ENCODE measurements around the gene ANKRD40CL.
"Not testable (repeated sequence)": the region's sequence is repeated elsewhere in the genome, so short reads cannot be mapped to it uniquely, and the experiment has no call there.

ANKRD40CL gene

GRCh38 chr17:50728112-50728429, 39.2 kb downstream of the ANKRD40CL start:
- Histone ChIP-seq H3K9ac (ENCODE audit: low read length) (no peak overlapping the region), H3K4me3 (ENCODE audit: low read depth, low read length) (no peak overlapping the region), H3K4me1 (ENCODE audit: control insufficient read depth, insufficient read depth, low read length) (peaks cover 1% of the 10 kb centered on the region; the same call in 1 of the 2 replicates), H3K9me3 (ENCODE audit: control insufficient read depth, insufficient read depth, low read depth, low read length) (no peaks in the 10 kb centered on the region), H3K27me3 (ENCODE audit: control insufficient read depth, insufficient read depth, low read length) (no peaks in the 10 kb centered on the region), H3K27ac (ENCODE audit: low read depth, low read length) (no peak overlapping the region), H3K36me3 (ENCODE audit: control insufficient read depth, insufficient read depth, low read length) (peaks cover 4% of the 10 kb centered on the region; the same call in 1 of the 2 replicates)

GRCh38 chr17:50725769-50726655, 41.3 kb downstream of the ANKRD40CL start:
- H3K36me3 ChIP-seq (ENCODE audit: control insufficient read depth, insufficient read depth, low read length), result no peaks in the 10 kb centered on the region; the same call in 1 of the 2 replicates
- H3K27ac ChIP-seq (ENCODE audit: low read depth, low read length), result no peak overlapping the region
- no peak overlapping the region for H3K9ac ChIP-seq (ENCODE audit: low read length)
- no peak overlapping the region for H3K4me3 ChIP-seq (ENCODE audit: low read depth, low read length)
- peaks cover 16% of the 10 kb centered on the region for H3K4me1 ChIP-seq (ENCODE audit: control insufficient read depth, insufficient read depth, low read length)
- H3K27me3 ChIP-seq (ENCODE audit: control insufficient read depth, insufficient read depth, low read length), result no peaks in the 10 kb centered on the region
- H3K9me3 ChIP-seq (ENCODE audit: control insufficient read depth, insufficient read depth, low read depth, low read length), result no peaks in the 10 kb centered on the region

GRCh38 chr17:50724622-50725021, 42.7 kb downstream of the ANKRD40CL start:
- H3K9ac ChIP-seq (ENCODE audit: low read length); H3K9me3 ChIP-seq (ENCODE audit: control insufficient read depth, insufficient read depth, low read depth, low read length); H3K27ac ChIP-seq (ENCODE audit: low read depth, low read length); H3K4me3 ChIP-seq (ENCODE audit: low read depth, low read length); H3K36me3 ChIP-seq (ENCODE audit: control insufficient read depth, insufficient read depth, low read length); H3K27me3 ChIP-seq (ENCODE audit: control insufficient read depth, insufficient read depth, low read length): not testable (repeated sequence)
- peaks cover 16% of the 10 kb centered on the region for H3K4me1 ChIP-seq (ENCODE audit: control insufficient read depth, insufficient read depth, low read length)

GRCh38 chr17:50722746-50723145, 44.6 kb downstream of the ANKRD40CL start:
- Histone ChIP-seq H3K4me3 (ENCODE audit: low read depth, low read length) (peak overlapping the region; percentile 16; the same call in 1 of the 2 replicates), H3K36me3 (ENCODE audit: control insufficient read depth, insufficient read depth, low read length) (no peaks in the 10 kb centered on the region; the same call in 1 of the 2 replicates), H3K27me3 (ENCODE audit: control insufficient read depth, insufficient read depth, low read length) (no peaks in the 10 kb centered on the region), H3K27ac (ENCODE audit: low read depth, low read length) (no peak overlapping the region), H3K4me1 (ENCODE audit: control insufficient read depth, insufficient read depth, low read length) (peaks cover 16% of the 10 kb centered on the region), H3K9ac (ENCODE audit: low read length) (no peak overlapping the region), H3K9me3 (ENCODE audit: control insufficient read depth, insufficient read depth, low read depth, low read length) (no peaks in the 10 kb centered on the region)

- Histone ChIP-seq H3K36me3 (ENCODE audit: control insufficient read depth, insufficient read depth, low read length) (no peaks in the 10 kb centered on the region; the same call in 1 of the 2 replicates), H3K9me3 (ENCODE audit: control insufficient read depth, insufficient read depth, low read depth, low read length) (no peaks in the 10 kb centered on the region)
Observed at GRCh38 chr17:50721194-50722010, 45.9 kb downstream of the ANKRD40CL start.

GRCh38 chr17:50719924-50720794, 47.2 kb downstream of the ANKRD40CL start:
- Histone ChIP-seq H3K4me3 (ENCODE audit: low read depth, low read length) (peak overlapping the region; percentile 91), H3K36me3 (ENCODE audit: control insufficient read depth, insufficient read depth, low read length) (no peaks in the 10 kb centered on the region), H3K9me3 (ENCODE audit: control insufficient read depth, insufficient read depth, low read depth, low read length) (no peaks in the 10 kb centered on the region), H3K27ac (ENCODE audit: low read depth, low read length) (peak overlapping the region; percentile 99), H3K4me1 (ENCODE audit: control insufficient read depth, insufficient read depth, low read length) (peaks cover 16% of the 10 kb centered on the region), H3K27me3 (ENCODE audit: control insufficient read depth, insufficient read depth, low read length) (no peaks in the 10 kb centered on the region), H3K9ac (ENCODE audit: low read length) (peak overlapping the region; percentile 93)

More at GRCh38 chr17:50721194-50722010, 45.9 kb downstream of the ANKRD40CL start:
- Histone ChIP-seq H3K4me1 (ENCODE audit: control insufficient read depth, insufficient read depth, low read length) (peaks cover 16% of the 10 kb centered on the region), H3K4me3 (ENCODE audit: low read depth, low read length) (peak overlapping the region; percentile 91), H3K27ac (ENCODE audit: low read depth, low read length) (no peak overlapping the region), H3K9ac (ENCODE audit: low read length) (peak overlapping the region; percentile 10), H3K27me3 (ENCODE audit: control insufficient read depth, insufficient read depth, low read length) (no peaks in the 10 kb centered on the region)

- Histone ChIP-seq H3K4me1 (ENCODE audit: control insufficient read depth, insufficient read depth, low read length) (peaks cover 16% of the 10 kb centered on the region), H3K27me3 (ENCODE audit: control insufficient read depth, insufficient read depth, low read length) (no peaks in the 10 kb centered on the region), H3K9ac (ENCODE audit: low read length) (peak within 1 kb of the TSS; percentile 93), H3K27ac (ENCODE audit: low read depth, low read length) (peak within 1 kb of the TSS; percentile 99), H3K9me3 (ENCODE audit: control insufficient read depth, insufficient read depth, low read depth, low read length) (no peaks in the 10 kb centered on the region), H3K36me3 (ENCODE audit: control insufficient read depth, insufficient read depth, low read length) (no peaks in the 10 kb centered on the region), H3K4me3 (ENCODE audit: low read depth, low read length) (peak within 1 kb of the TSS; percentile 91)
Observed at GRCh38 chr17:50719144-50719923, 48.0 kb downstream of the ANKRD40CL start, which contains the start of gene LUC7L3. Gene LUC7L3 (plus strand): TSS chr17:50719603. CDS start chr17:50719733, 130 bp downstream.

GRCh38 chr17:50715471-50715870, 51.8 kb downstream of the ANKRD40CL start:
- no peak overlapping the region for H3K4me3 ChIP-seq (ENCODE audit: low read depth, low read length)
- H3K9me3 ChIP-seq (ENCODE audit: control insufficient read depth, insufficient read depth, low read depth, low read length), result no peaks in the 10 kb centered on the region
- no peak overlapping the region for H3K9ac ChIP-seq (ENCODE audit: low read length)
- H3K36me3 ChIP-seq (ENCODE audit: control insufficient read depth, insufficient read depth, low read length), result no peaks in the 10 kb centered on the region
- no peaks in the 10 kb centered on the region for H3K27me3 ChIP-seq (ENCODE audit: control insufficient read depth, insufficient read depth, low read length)
- no peak overlapping the region for H3K27ac ChIP-seq (ENCODE audit: low read depth, low read length)
- H3K4me1 ChIP-seq (ENCODE audit: control insufficient read depth, insufficient read depth, low read length), result peaks cover 4% of the 10 kb centered on the region

GRCh38 chr17:50712641-50713040, 54.7 kb downstream of the ANKRD40CL start:
- Histone ChIP-seq H3K4me1 (ENCODE audit: control insufficient read depth, insufficient read depth, low read length) (peaks cover 23% of the 10 kb centered on the region), H3K36me3 (ENCODE audit: control insufficient read depth, insufficient read depth, low read length) (no peaks in the 10 kb centered on the region)

More at GRCh38 chr17:50712641-50713040, 54.7 kb downstream of the ANKRD40CL start:
- no peaks in the 10 kb centered on the region for H3K9me3 ChIP-seq (ENCODE audit: control insufficient read depth, insufficient read depth, low read depth, low read length)
- no peak overlapping the region for H3K27ac ChIP-seq (ENCODE audit: low read depth, low read length)
- no peak overlapping the region for H3K9ac ChIP-seq (ENCODE audit: low read length)
- H3K4me3 ChIP-seq (ENCODE audit: low read depth, low read length), result no peak overlapping the region
- no peaks in the 10 kb centered on the region for H3K27me3 ChIP-seq (ENCODE audit: control insufficient read depth, insufficient read depth, low read length)

Data from HUES6 (cell line).